KOPT-K1 (cell line): ENCODE data around the gene ARHGAP15.

Experiments used
- H3K27ac ChIP-seq: fragments of 200-600 bp; sonication (generic); 2 replicates; pipeline ENCODE4 v1.5.1; 2016; ENCODE audit warnings: antibody characterized with exemption, mild to moderate bottlenecking, low read depth, low read length; ENCODE audit not compliant: poor library complexity, severe bottlenecking
- H3K36me3 ChIP-seq: fragments of 200-600 bp; sonication (generic); 2 replicates; pipeline ENCODE4 v1.5.1; 2017; ENCODE audit warnings: antibody characterized with exemption, mild to moderate bottlenecking, low read length, moderate library complexity; ENCODE audit not compliant: insufficient read depth
- H3K9me3 ChIP-seq: fragments of 200-600 bp; sonication (generic); 2 replicates; pipeline ENCODE4 v1.5.1; 2017; ENCODE audit warnings: antibody characterized with exemption, low read length, mild to moderate bottlenecking; ENCODE audit not compliant: insufficient read depth, poor library complexity, severe bottlenecking

ARHGAP15 gene

DNA sequence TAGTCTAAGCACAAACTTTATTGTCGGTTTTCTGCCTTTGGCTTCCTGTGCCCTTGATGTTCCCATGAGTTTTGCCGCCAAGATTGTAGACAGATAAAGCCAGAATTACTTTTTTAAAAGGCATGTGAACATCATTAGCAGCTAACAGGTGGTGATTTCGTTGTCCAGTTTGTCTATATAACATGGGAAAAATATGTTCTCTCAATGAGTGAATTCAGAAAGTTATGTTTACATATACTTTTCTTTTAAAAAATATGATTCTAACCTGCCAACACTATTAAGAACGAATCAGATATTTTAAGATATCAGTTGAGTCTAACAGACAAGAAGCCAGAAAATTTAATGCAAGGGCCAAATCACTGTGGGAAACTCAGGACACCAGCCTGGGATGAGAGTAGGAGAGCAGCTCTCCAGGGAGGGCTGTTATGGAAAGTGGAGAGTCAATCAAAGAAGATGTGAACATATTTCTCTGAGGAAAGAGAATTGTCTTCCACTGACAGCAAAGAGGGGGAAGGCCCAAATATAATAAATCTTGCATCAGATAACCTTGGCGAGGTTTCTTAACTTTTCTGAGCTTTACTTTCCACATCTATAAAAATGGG lies 311.3 kb downstream of the ARHGAP15 start:
- H3K9me3 ChIP-seq = no peaks in the 10 kb centered on the region
- H3K27ac ChIP-seq = no peak overlapping the region
- peaks cover 55% of the 10 kb centered on the region for H3K36me3 ChIP-seq

- H3K9me3 ChIP-seq = no peaks in the 10 kb centered on the region
- H3K36me3 ChIP-seq = peaks cover 38% of the 10 kb centered on the region
- H3K27ac ChIP-seq = no peak overlapping the region
Measured at GRCh38 chr2:143442193-143442592, 313.0 kb downstream of the ARHGAP15 start.

DNA sequence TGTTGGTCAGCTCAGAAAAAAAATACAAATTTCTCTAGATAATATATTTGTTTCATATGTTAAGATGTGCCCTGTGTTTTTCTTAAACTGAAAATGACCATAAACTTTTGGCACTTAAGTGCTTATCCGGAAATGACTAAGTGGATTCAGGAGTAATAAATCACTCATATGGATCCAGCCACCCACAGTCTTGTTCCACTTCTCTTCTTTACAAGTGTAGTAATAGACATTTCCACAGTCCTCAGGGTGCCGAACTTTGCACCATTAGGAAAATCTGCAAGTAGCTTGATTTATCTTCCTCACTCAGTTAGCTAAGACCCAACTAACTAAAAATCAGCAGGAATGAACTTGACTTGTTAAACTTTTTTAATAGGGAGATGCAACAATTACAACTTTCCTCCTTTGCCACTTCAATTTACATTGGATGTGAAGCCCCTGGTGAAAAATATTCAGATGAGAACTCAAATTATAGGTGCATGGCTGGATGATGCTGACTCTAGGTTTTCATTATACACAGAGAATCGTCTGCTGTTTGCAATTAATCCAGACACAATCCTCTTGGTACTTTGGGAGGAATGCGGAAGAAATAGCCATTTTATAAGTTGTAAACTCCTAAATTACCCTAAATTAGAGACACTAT lies 322.5 kb downstream of the ARHGAP15 start:
- Histone ChIP-seq H3K27ac (no peak overlapping the region), H3K9me3 (no peaks in the 10 kb centered on the region)

GRCh38 chr2:143452817-143453451 lies 323.7 kb downstream of the ARHGAP15 start:
- Histone ChIP-seq H3K36me3 (peaks cover 20% of the 10 kb centered on the region), H3K27ac (no peak overlapping the region), H3K9me3 (peaks cover 4% of the 10 kb centered on the region)

More for the DNA sequence above, 322.5 kb downstream of the ARHGAP15 start:
- peaks cover 20% of the 10 kb centered on the region for H3K36me3 ChIP-seq

GRCh38 chr2:143453981-143454511 lies 324.8 kb downstream of the ARHGAP15 start:
- Histone ChIP-seq H3K36me3 (peaks cover 20% of the 10 kb centered on the region), H3K9me3 (peaks cover 4% of the 10 kb centered on the region), H3K27ac (no peak overlapping the region)

DNA sequence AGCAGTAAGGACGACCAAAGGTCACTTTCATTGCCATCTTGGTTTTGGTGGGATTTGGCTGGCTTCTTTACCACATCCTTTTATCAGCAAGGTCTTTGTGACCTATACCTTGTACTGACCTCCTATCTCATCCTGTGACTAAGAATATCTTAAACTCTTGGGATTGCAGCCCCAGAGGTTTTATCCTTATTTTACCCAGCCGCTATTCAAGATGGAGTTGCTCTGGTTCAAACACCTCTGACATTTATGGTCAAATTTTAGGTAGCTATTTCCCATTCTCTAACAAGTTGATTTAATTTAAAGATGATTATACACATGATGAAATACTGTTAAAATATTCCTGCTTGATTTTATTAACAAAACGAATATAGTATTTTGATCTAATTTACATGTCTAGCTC lies 326.1 kb downstream of the ARHGAP15 start:
- H3K36me3 ChIP-seq = peaks cover 20% of the 10 kb centered on the region
- peaks cover 4% of the 10 kb centered on the region for H3K9me3 ChIP-seq
- no peak overlapping the region for H3K27ac ChIP-seq

GRCh38 chr2:143458258-143459190 lies 329.3 kb downstream of the ARHGAP15 start:
- peaks cover 11% of the 10 kb centered on the region; the same call in 1 of the 2 replicates for H3K36me3 ChIP-seq
- no peak overlapping the region for H3K27ac ChIP-seq
- peaks cover 4% of the 10 kb centered on the region for H3K9me3 ChIP-seq

DNA sequence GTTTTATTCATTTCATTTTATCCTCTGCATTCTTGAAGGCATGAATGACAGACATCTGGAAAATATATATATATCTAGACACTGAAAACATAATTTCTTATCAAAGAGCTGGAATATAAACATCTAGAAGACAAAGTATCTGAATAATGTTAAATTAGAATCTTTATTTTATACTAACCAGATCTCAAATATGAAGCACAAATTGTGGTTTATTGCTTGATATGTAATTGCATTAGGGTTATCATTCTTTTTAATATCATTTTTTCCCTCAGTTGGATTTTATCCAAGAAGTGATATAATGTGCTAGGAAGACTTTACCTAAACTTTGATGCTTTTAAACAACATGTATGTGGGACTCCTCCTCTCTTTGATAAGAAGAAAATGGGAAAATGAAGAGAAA lies 331.2 kb downstream of the ARHGAP15 start:
- Histone ChIP-seq H3K9me3 (peaks cover 4% of the 10 kb centered on the region), H3K27ac (no peak overlapping the region), H3K36me3 (0 out of 2 replicates have a peak, but pooled peaks cover 3% of the 10 kb centered on the region)

GRCh38 chr2:143463719-143464118 lies 334.5 kb downstream of the ARHGAP15 start:
- Histone ChIP-seq H3K27ac (no peak overlapping the region), H3K36me3 (no peaks in the 10 kb centered on the region)

DNA sequence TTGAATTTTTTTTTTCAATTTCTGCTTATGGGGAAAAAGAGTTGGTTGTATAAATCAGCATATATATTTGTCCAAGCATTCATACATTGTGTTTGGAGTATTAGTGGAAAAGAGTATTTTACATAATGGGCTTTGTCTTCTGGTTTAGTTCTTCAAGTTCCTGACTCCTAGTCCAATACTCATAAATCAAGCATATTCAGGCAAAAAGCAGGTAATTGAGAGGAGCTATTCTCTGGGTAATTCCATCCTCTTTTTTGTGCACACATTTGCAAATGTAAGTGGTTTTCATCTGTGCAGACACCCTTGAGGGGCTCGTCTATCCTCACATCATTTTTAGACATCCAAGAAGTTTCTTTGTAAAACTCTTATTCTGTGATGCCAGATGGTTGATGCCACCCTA lies 337.2 kb downstream of the ARHGAP15 start:
- no peaks in the 10 kb centered on the region for H3K9me3 ChIP-seq

More at GRCh38 chr2:143463719-143464118, 334.5 kb downstream of the ARHGAP15 start:
- H3K9me3 ChIP-seq = no peaks in the 10 kb centered on the region

DNA sequence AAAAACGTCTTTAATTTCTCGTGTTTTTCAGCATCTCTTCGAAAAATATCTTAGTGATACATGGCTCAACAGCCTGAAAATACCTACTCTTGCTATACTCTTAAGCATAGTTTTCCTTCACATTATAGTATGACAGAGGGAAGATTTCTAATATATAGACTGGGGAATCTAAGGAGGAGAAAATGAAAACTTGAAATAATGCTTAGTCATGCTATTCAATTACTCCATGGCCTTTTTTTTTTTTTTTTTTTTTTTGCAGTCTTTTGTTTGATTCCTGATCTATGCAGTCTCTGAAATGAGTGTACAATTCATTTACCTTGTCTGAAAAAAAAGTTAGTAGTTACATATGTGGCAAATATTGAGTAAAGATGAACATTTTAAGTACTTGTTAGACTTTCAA lies 337.8 kb downstream of the ARHGAP15 start:
- Histone ChIP-seq H3K9me3 (no peaks in the 10 kb centered on the region), H3K36me3 (no peaks in the 10 kb centered on the region), H3K27ac (no peak overlapping the region)

More for the DNA sequence above, 337.2 kb downstream of the ARHGAP15 start:
- Histone ChIP-seq H3K27ac (no peak overlapping the region), H3K36me3 (no peaks in the 10 kb centered on the region)

- Histone ChIP-seq H3K27ac (no peak overlapping the region), H3K36me3 (peaks cover 6% of the 10 kb centered on the region; the same call in 1 of the 2 replicates), H3K9me3 (no peaks in the 10 kb centered on the region)
Measured at GRCh38 chr2:143468341-143468888, 339.2 kb downstream of the ARHGAP15 start.

- H3K36me3 ChIP-seq = peaks cover 6% of the 10 kb centered on the region; the same call in 1 of the 2 replicates
- no peak overlapping the region for H3K27ac ChIP-seq
- no peaks in the 10 kb centered on the region for H3K9me3 ChIP-seq
Measured at GRCh38 chr2:143469323-143469722, 340.1 kb downstream of the ARHGAP15 start.

DNA sequence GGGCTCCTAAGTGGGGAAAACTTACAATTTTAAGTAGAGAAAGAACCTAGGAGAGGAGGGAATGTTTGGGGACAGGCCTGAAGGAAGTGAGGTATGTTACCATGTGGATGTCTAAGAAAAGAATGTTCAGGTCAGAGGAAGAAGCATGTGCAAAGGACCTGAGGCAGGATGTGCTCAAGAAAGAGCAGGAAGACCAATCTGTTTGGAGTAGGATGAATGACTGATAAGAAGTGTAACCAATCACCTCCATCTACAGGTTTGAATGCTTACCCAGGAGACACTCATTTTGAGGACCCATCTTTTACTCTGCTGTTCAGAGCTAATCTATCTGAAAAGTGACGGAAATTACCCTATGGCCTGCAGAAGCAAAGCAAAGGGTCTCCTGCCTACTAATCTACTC lies 342.3 kb downstream of the ARHGAP15 start:
- Histone ChIP-seq H3K9me3 (no peaks in the 10 kb centered on the region), H3K27ac (no peak overlapping the region), H3K36me3 (peaks cover 6% of the 10 kb centered on the region; the same call in 1 of the 2 replicates)
